NCI-H187 treated with DMSO at 0.1 percent for 48 hours (cell line): ENCODE measurements around the gene C4BPB.

Source experiments
- DNase-seq: peaks from one replicate; lab custom pipeline; 2025; lab: John Stamatoyannopoulos, UW

C4BPB gene

GRCh38 chr1:207084701-207085180, 3.9 kb upstream of the C4BPB start:
- DNase-seq = no peak

- DNase-seq = no peak
Observed at GRCh38 chr1:207085887-207086286, 2.8 kb upstream of the C4BPB start.

- no peak for DNase-seq
Observed at GRCh38 chr1:207088161-207088560, 499 bp upstream of the C4BPB start.

- no peak for DNase-seq
Observed at GRCh38 chr1:207089627-207090355, 1.1 kb downstream of the C4BPB start.

GRCh38 chr1:207091200-207091908, 2.7 kb downstream of the C4BPB start:
- no peak for DNase-seq

GRCh38 chr1:207093944-207094343, 5.3 kb downstream of the C4BPB start:
- no peak for DNase-seq

GRCh38 chr1:207097871-207098324, 9.2 kb downstream of the C4BPB start:
- DNase-seq = no peak

- no peak for DNase-seq
Observed at GRCh38 chr1:207101720-207102119, 13.1 kb downstream of the C4BPB start.

GRCh38 chr1:207102146-207102545, 13.5 kb downstream of the C4BPB start:
- DNase-seq = no peak

- DNase-seq = no peak
Observed at GRCh38 chr1:207102659-207103058, 14.0 kb downstream of the C4BPB start.

GRCh38 chr1:207103892-207104373, 15.3 kb downstream of the C4BPB start, which contains the start of gene C4BPA:
Gene C4BPA (plus strand): TSS chr1:207104233. CDS start chr1:207113026, 8,793 bp downstream.
- no peak for DNase-seq

GRCh38 chr1:207109004-207109403, 20.3 kb downstream of the C4BPB start:
- no peak for DNase-seq

- DNase-seq = no peak
Observed at GRCh38 chr1:207112616-207113296, 24.1 kb downstream of the C4BPB start.

- DNase-seq = no peak
Observed at GRCh38 chr1:207115269-207115668, 26.6 kb downstream of the C4BPB start.

GRCh38 chr1:207124389-207124788, 35.7 kb downstream of the C4BPB start:
- DNase-seq = no peak

GRCh38 chr1:207128336-207128921, 39.8 kb downstream of the C4BPB start:
- no peak for DNase-seq

- DNase-seq = no peak
Observed at GRCh38 chr1:207129053-207129452, 40.4 kb downstream of the C4BPB start.

GRCh38 chr1:207130252-207131036, 41.8 kb downstream of the C4BPB start:
- DNase-seq = no peak

- no peak for DNase-seq
Observed at GRCh38 chr1:207131163-207131562, 42.5 kb downstream of the C4BPB start.

GRCh38 chr1:207134581-207134980, 45.9 kb downstream of the C4BPB start:
- DNase-seq = no peak

- DNase-seq = no peak
Observed at GRCh38 chr1:207139616-207140015, 51.0 kb downstream of the C4BPB start.
